Ovary (tissue), 9 donors: ENCODE measurements around the gene OR5AU1. TPM values are rescaled to one million over a fixed set of nuclear protein-coding genes. Genes with fewer than 3 reads are reported as not detected.
"Not testable (repeated sequence)": the region's sequence is repeated elsewhere in the genome, so short reads cannot be mapped to it uniquely, and the experiment has no call there.

Experiments used
- DNase-seq, 5 donors: peaks; one replicate each; pipeline ENCODE4 v3.0.0-alpha.2; 2019 to 2020
- H3K27ac ChIP-seq, 2 donors: fragments of 200-600 bp; one replicate each; pipeline versions ENCODE4 v1.5.1 to v1.8.0; 2019 to 2022
- H3K27me3 ChIP-seq: fragments of 200-600 bp; one replicate; pipeline ENCODE4 v1.8.0; 2022
- H3K36me3 ChIP-seq: fragments of 200-600 bp; sonication (generic); one replicate; pipeline ENCODE4 v1.5.1; 2019
- H3K4me1 ChIP-seq: one replicate; pipeline ENCODE4 v1.8.1; 2013; ENCODE audit warnings: mild to moderate bottlenecking, moderate library complexity; ENCODE audit not compliant: insufficient read depth
- H3K4me3 ChIP-seq: fragments of 200-600 bp; sonication (generic); one replicate; pipeline ENCODE4 v1.5.1; 2017
- H3K9me3 ChIP-seq, 2 donors: fragments of 200-600 bp in 1 of 2; sonication (generic) in 1 of 2; one replicate each; pipeline versions ENCODE4 v1.5.1 to v1.8.1; 2013 to 2019; ENCODE audit warnings: mild to moderate bottlenecking in 1 of 2, moderate library complexity in 1 of 2
- EP300 ChIP-seq: sonication (generic); formaldehyde crosslinking; IDR thresholded peaks from one replicate; pipeline ENCODE4 v1.6.1; 2017; ENCODE audit warnings: antibody characterized with exemption
- POLR2A ChIP-seq: fragments of 450-650 bp; IDR thresholded peaks from one replicate; pipeline ENCODE4 v1.6.1; 2017; ENCODE audit warnings: antibody characterized with exemption, mild to moderate bottlenecking, moderate library complexity
- WGBS, 3 donors: extraction: QIAGEN DNeasy Blood & Tissue Kit in 1 of 3; methylation state at CpG; one replicate each; pipeline versions ENCODE4 v1.1.5 to v1.1.7; 2013 to 2017; 5-methylcytosine and 5-hydroxymethylcytosine counted together
- intact Hi-C, 4 donors: fragments of 100-400 bp; cut with DNase I; formaldehyde crosslinking; loops; one replicate each; pipeline versions ENCODE4 v1.11.0 to v1.15.1; 2022 to 2023
- polyA plus RNA-seq, 2 donors: library from polyadenylated mRNA; stranded (reverse); fragments of 200-250 nt in 1 of 2; fragments of 350-450 nt in 1 of 2; fragmentation: Illumina TruSeq in 1 of 2; extraction: RNeasy Lipid Tissue Mini Kit (QIAGEN cat#74804) in 1 of 2; gene quantifications; one replicate each; pipeline ENCODE4 v1.2.3, GENCODE V29; 2013 to 2014
- total RNA-seq, 7 donors: library from RNA; depleted of rRNA in 2 of 7; stranded (reverse); fragments of >200 nt in 2 of 7; fragmentation: NEBNext Ultra II Directional in 3 of 7; extraction: Animal tissue kit (Norgen Biotek cat#: 25700) in 3 of 7; gene quantifications; one replicate each; pipeline versions ENCODE4 v1.1.0 to v1.2.4, GENCODE V29; 2016 to 2023
- TF ChIP-seq, protein P1 (sequence below), 3 donors: fragments of 450-650 bp in 2 of 3; fragments of 200-600 bp in 1 of 3; IDR thresholded peaks; one replicate each; pipeline versions ENCODE4 v1.5.1 to v1.8.0; 2016 to 2022; ENCODE audit warnings: antibody characterized with exemption in 3 of 3, mild to moderate bottlenecking in 1 of 3
- donor health status: DM: no; HTN: no; CAD: no; lungs with moderate emphysema.
- donor health status: DM: no; HTN: no; CAD: no.
- donor health status: Bipolar disorder and iron deficiency.
- donor health status: DM: yes; HTN: yes; CAD: no.
- donor health status: DM: no; HTN: no; CAD: no.
- donor health status: DM: yes; HTN: yes; CAD: no.

OR5AU1 gene
- total and polyA plus RNA-seq, 9 donors, result not detected

DNA sequence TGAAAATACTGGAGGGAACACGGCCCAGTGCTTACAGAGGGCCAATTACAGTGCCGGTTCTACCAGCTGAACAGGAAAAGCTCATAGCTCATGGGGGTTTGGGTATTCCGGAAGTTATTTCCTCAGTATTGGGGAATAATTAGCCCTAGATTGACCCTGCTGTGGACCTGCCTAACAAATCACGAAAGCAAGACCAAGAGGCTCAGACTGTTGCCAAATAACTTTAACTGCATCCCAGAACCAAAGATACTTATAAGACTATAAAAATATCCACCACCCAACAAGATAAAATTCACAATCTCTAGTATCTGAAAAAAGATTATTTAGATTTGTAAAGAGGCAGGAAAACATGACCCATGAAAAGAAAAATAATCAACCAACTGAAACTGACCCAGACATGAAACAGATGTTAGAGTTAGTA lies 8.0 kb upstream of the OR5AU1 start:
- no peak overlapping the region for H3K27ac ChIP-seq
- WGBS, 3 donors, result 53 to 69% (median 61%) methylated on average over 4 of the region's 4 CpGs
- intact Hi-C loops, result no loop called here

DNA sequence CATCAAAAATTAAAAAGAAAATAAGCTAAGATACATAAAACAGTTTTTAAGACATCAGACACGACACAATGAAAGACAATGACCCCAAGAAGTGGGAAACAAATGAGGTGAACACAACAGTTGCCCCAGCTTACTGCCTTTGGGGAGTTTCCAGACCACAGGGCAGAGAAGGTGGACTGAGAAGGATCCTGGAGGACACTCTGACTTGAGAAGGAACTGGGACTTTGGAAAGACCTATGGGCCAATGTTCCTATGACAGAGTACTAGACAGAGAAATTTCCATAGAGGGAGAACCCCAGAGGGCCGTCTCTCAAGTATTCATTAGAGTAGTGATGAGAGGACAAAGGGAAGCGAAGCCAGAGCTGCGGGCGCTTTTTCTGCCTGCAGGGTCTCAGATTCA lies 6.2 kb upstream of the OR5AU1 start:
- TF ChIP-seq, protein P1, sequence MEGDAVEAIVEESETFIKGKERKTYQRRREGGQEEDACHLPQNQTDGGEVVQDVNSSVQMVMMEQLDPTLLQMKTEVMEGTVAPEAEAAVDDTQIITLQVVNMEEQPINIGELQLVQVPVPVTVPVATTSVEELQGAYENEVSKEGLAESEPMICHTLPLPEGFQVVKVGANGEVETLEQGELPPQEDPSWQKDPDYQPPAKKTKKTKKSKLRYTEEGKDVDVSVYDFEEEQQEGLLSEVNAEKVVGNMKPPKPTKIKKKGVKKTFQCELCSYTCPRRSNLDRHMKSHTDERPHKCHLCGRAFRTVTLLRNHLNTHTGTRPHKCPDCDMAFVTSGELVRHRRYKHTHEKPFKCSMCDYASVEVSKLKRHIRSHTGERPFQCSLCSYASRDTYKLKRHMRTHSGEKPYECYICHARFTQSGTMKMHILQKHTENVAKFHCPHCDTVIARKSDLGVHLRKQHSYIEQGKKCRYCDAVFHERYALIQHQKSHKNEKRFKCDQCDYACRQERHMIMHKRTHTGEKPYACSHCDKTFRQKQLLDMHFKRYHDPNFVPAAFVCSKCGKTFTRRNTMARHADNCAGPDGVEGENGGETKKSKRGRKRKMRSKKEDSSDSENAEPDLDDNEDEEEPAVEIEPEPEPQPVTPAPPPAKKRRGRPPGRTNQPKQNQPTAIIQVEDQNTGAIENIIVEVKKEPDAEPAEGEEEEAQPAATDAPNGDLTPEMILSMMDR (IDR thresholded peaks at IDR 0.05), result no peak
- TF ChIP-seq EP300 (no peak), POLR2A (no peak)
- no peak for DNase-seq
- Histone ChIP-seq H3K27me3 (no peaks in the 10 kb centered on the region), H3K27ac (no peak overlapping the region), H3K9me3 (no peaks in the 10 kb centered on the region), H3K4me3 (no peak overlapping the region), H3K4me1 (no peaks in the 10 kb centered on the region), H3K36me3 (no peaks in the 10 kb centered on the region)
- 67 to 78% (median 75%) methylated on average over 5 of the region's 5 CpGs for WGBS, 3 donors
- intact Hi-C loops, result no loop called here

More for the DNA sequence above, 8.0 kb upstream of the OR5AU1 start:
- Histone ChIP-seq H3K36me3 (no peaks in the 10 kb centered on the region), H3K4me1 (no peaks in the 10 kb centered on the region), H3K27me3 (no peaks in the 10 kb centered on the region), H3K9me3 (no peaks in the 10 kb centered on the region), H3K4me3 (no peak overlapping the region)
- no peak for TF ChIP-seq POLR2A
- no peak for TF ChIP-seq EP300
- TF ChIP-seq, protein P1 (IDR thresholded peaks at IDR 0.05), result no peak
- DNase-seq, result no peak

DNA sequence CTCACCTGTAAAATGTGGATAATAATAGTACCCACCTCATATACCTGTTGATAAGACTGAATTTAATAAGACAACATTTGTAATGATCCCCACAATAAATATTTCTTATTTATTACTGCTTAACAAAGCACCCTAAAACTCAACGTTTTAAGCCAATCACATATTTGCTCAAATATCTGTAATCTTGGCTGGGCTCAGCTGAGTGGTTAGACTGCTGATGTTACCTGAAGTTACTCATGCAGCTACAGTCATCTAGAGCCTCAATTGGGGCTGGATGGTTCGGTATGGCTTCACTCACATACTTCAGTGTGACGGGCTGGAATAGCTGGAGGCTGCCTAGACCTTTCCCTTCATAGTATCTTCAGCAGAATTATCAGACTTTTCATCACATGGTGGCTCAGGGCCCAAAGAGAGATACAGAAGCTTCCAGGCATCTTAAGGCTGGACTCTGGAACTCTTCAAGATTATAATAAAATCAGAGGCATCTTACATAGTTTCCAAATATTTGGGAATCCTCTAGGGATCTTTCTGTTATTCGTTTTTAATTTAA lies 4.3 kb upstream of the OR5AU1 start:
- no peaks in the 10 kb centered on the region for H3K27me3 ChIP-seq
- 63 to 75% (median 75%) methylated on average over 4 of the region's 4 CpGs for WGBS, 3 donors
- H3K4me1 ChIP-seq, result no peaks in the 10 kb centered on the region
- DNase-seq, result no peak
- intact Hi-C loops, result no loop called here
- no peaks in the 10 kb centered on the region for H3K9me3 ChIP-seq
- no peaks in the 10 kb centered on the region for H3K36me3 ChIP-seq
- H3K4me3 ChIP-seq, result no peak overlapping the region
- H3K27ac ChIP-seq, result no peak overlapping the region
- TF ChIP-seq EP300 (no peak), POLR2A (no peak)
- TF ChIP-seq, protein P1 (IDR thresholded peaks at IDR 0.05), result no peak

- H3K4me1 ChIP-seq, intact Hi-C loops, H3K9me3 ChIP-seq, DNase-seq, H3K27me3 ChIP-seq, H3K4me3 ChIP-seq, H3K36me3 ChIP-seq, H3K27ac ChIP-seq: not testable (repeated sequence)
- 12 to 52% (median 15%) methylated on average over 1 of the region's 1 CpG for WGBS, 3 donors
Observed at GRCh38 chr14:21158175-21158574, 2.3 kb upstream of the OR5AU1 start.

- Histone ChIP-seq H3K4me1 (no peaks in the 10 kb centered on the region), H3K4me3 (no peak overlapping the region), H3K36me3 (no peaks in the 10 kb centered on the region), H3K9me3 (no peaks in the 10 kb centered on the region), H3K27me3 (no peaks in the 10 kb centered on the region), H3K27ac (no peak overlapping the region)
- 65 to 78% (median 72%) methylated on average over 4 of the region's 4 CpGs for WGBS, 3 donors
- no peak for DNase-seq
- intact Hi-C loops, result no loop called here
- no peak for TF ChIP-seq EP300
- TF ChIP-seq, protein P1 (IDR thresholded peaks at IDR 0.05), result no peak
- TF ChIP-seq POLR2A, result no peak
Observed at GRCh38 chr14:21149641-21150367, 6.1 kb downstream of the OR5AU1 start.
